Astrocyte of the cerebellum (primary cell): Measurements from ENCODE around the gene RGS3.
A peak's percentile ranks its signal among the peaks of the same experiment; 100 is the strongest.

Source experiments
- DNase-seq: peaks from one replicate; pipeline ENCODE4 v3.0.0-alpha.2; 2011; ENCODE audit warnings: low read depth
- H3K4me3 ChIP-seq: 2 replicates; pipeline ENCODE4 v1.5.1; 2011; ENCODE audit warnings: mild to moderate bottlenecking, low read depth, low read length, moderate library complexity
- CTCF ChIP-seq: IDR thresholded peaks from 2 replicates; pipeline ENCODE4 v1.5.1; 2012; ENCODE audit warnings: low read length, low read depth, moderate library complexity, mild to moderate bottlenecking; ENCODE audit errors: missing control alignments
- in situ Hi-C: cut with HindIII; loops from 2 replicates; pipeline ENCODE4 v1.10.0; 2017; ENCODE audit warnings: low sequenced_read_pairs

RGS3 gene

GRCh38 chr9:113593682-113594281 lies 130.3 kb downstream of the RGS3 start:
- no peak for TF ChIP-seq CTCF
- peak; percentile 92 for DNase-seq
- in situ Hi-C loops = no loop called here

GRCh38 chr9:113594484-113595299 lies 131.2 kb downstream of the RGS3 start:
- TF ChIP-seq CTCF = no peak
- in situ Hi-C loops = no loop called here
- H3K4me3 ChIP-seq = peak overlapping the region; percentile 76
- no peak for DNase-seq

More at GRCh38 chr9:113593682-113594281, 130.3 kb downstream of the RGS3 start:
- H3K4me3 ChIP-seq = peak overlapping the region; percentile 76

GRCh38 chr9:113596616-113597320 lies 133.2 kb downstream of the RGS3 start:
- no peak for TF ChIP-seq CTCF
- in situ Hi-C loops = no loop called here
- no peak for DNase-seq
- peak overlapping the region; percentile 76 for H3K4me3 ChIP-seq

GRCh38 chr9:113597390-113598241 lies 134.1 kb downstream of the RGS3 start:
- DNase-seq = no peak
- in situ Hi-C loops = no loop called here
- no peak for TF ChIP-seq CTCF
- peak overlapping the region; percentile 15 for H3K4me3 ChIP-seq

GRCh38 chr9:113598451-113598850 lies 134.9 kb downstream of the RGS3 start:
- no peak for TF ChIP-seq CTCF
- in situ Hi-C loops = no loop called here
- no peak overlapping the region for H3K4me3 ChIP-seq
- no peak for DNase-seq

- no peak for DNase-seq
- H3K4me3 ChIP-seq = no peak overlapping the region
- TF ChIP-seq CTCF = no peak
- in situ Hi-C loops = no loop called here
These were observed 135.4 kb downstream of the RGS3 start for GRCh38 chr9:113598883-113599282.
